ENCODE data around the gene TAL1. TPM values are rescaled to one million over a fixed set of nuclear protein-coding genes. Genes with fewer than 3 reads are reported as not detected.

Gene TAL1
- polyA plus RNA-seq, 3 donors = 0.50 TPM; not detected in 2

DNA sequence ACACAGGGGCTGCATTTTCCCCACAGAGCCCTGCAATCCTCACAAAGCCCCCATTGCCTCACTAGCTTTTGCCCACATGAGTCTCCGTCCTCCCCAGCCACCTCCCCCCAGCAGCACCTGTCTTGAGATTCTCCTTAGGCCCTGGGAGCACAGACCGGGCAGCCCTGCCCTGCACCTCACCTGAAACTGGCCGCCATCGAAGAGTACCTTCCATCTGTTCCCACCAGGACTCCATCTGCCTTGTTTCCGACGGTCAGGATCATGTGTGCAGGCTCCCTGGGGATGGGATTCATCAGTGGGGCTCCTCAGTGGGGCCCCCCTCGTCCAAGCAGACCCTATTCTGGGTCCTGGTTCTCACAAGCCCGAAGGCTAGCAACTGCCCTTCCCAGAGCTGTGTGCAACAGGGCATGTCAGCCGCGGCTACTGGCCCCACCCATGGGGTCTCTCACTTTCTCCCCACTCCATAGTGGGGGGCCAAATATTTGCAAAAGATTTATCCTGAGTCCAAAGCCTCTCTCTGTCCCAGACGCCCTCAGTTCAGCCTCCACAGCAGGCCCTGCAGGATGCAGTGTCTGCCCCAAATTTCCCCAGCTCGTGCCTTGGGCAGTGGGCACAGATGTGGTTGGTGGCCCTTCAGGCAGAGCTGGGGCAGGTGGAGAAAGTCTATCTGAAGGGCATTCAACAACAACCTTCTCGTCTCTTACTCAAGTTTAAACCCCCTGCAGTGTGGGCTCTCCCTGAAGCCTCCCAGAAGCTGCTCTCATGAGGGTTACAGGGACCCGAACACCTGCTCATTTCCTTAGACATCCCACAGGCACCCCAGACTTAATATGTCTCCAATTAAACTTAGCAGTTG, 47.0 kb downstream of the TAL1 start:
- peaks cover 8 to 25% (median 13%) of the 10 kb centered on the region in 3 donors for H3K27me3 Mint-ChIP-seq (ENCODE audit: low read depth in 3 of 3)
- Histone ChIP-seq H3K36me3 (replicated peaks in 1 of 2; ENCODE audit: control insufficient read depth in 1 of 2, insufficient read depth in 2 of 2, low read length in 2 of 2) (no peaks in the 10 kb centered on the region), H3K4me3 (replicated peaks in 1 of 3; ENCODE audit: low read depth in 2 of 3, low read length in 3 of 3) (no peak overlapping the region), H3K4me2 (replicated peaks; ENCODE audit: extremely low read depth, low read length, poor library complexity, severe bottlenecking) (no peak overlapping the region), H3K27me3 (ENCODE audit: control insufficient read depth in 2 of 2, insufficient read depth in 2 of 2, low read length in 2 of 2) (peaks cover 0 to 8% of the 10 kb centered on the region in 2 donors), H2AFZ (ENCODE audit: insufficient read depth, low read depth, low read length, poor library complexity, severe bottlenecking) (no peak overlapping the region), H3K4me1 (ENCODE audit: control insufficient read depth in 1 of 2, insufficient read depth in 2 of 2, low read length in 2 of 2) (no peaks in the 10 kb centered on the region), H3K79me2 (ENCODE audit: insufficient read depth, low read length) (no peaks in the 10 kb centered on the region), H3K27ac (ENCODE audit: low read depth in 1 of 2, low read length in 2 of 2) (no peak overlapping the region), H3K9ac (ENCODE audit: insufficient read depth, low read length, poor library complexity, severe bottlenecking) (no peak overlapping the region), H3K9me3 (replicated peaks in 1 of 2; ENCODE audit: control insufficient read depth in 1 of 2, insufficient read depth in 1 of 2, low read length in 2 of 2) (no peaks in the 10 kb centered on the region), H4K20me1 (ENCODE audit: insufficient read depth, low read length) (no peaks in the 10 kb centered on the region)
- DNase-seq = no peak
- peaks cover 0 to 5% (median 0%) of the 10 kb centered on the region in 7 donors for H3K9me3 Mint-ChIP-seq
- TF ChIP-seq, protein P1, sequence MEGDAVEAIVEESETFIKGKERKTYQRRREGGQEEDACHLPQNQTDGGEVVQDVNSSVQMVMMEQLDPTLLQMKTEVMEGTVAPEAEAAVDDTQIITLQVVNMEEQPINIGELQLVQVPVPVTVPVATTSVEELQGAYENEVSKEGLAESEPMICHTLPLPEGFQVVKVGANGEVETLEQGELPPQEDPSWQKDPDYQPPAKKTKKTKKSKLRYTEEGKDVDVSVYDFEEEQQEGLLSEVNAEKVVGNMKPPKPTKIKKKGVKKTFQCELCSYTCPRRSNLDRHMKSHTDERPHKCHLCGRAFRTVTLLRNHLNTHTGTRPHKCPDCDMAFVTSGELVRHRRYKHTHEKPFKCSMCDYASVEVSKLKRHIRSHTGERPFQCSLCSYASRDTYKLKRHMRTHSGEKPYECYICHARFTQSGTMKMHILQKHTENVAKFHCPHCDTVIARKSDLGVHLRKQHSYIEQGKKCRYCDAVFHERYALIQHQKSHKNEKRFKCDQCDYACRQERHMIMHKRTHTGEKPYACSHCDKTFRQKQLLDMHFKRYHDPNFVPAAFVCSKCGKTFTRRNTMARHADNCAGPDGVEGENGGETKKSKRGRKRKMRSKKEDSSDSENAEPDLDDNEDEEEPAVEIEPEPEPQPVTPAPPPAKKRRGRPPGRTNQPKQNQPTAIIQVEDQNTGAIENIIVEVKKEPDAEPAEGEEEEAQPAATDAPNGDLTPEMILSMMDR (IDR thresholded peaks at IDR 0.05) = no peak
- H3K4me1 Mint-ChIP-seq = peaks cover 2% of the 10 kb centered on the region
- 97% methylated on average over 8 of the region's 14 CpGs for WGBS (ENCODE audit: insufficient coverage)
- no peak overlapping the region for H3K4me3 Mint-ChIP-seq
- H3K27ac Mint-ChIP-seq = no peak overlapping the region
- intact Hi-C loops (cut with micrococcal nuclease) = no loop called here
- no peaks in the 10 kb centered on the region for H3K36me3 Mint-ChIP-seq

DNA sequence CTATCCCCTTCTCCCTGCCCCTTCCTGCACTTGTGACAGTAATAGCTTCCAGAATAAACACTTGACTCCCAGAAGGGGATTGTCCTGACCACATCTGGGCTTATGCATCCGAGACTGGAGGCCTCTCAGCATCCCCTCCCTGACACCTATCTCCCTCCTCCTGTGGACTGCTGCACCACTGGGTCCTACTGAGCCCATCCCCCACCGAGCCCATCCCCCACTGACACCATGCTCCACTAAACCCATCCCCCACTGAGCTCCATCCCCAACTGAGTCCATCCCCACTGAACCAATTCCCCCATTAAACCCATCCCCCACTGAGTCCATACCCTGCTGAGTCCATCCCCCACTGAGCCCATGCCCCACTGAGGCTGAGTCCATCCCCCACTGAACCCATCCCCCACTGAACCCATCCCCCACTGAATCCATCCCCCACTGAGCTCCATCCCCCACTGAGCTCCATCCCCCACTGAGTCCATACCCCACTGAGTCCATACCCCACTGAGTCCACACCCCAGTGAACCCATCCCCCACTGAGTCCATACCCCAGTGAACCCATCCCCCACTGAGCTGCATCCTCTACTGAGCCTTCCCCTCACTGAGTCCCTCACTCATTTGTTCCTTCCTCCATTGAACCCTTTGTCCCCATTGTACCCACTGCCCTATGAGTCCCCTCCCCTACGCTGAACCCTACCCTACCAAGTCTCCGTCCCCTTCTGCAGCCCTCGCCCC, 47.8 kb downstream of the TAL1 start:
- Histone ChIP-seq H3K79me2 (ENCODE audit: insufficient read depth, low read length) (no peaks in the 10 kb centered on the region), H3K27me3 (ENCODE audit: control insufficient read depth in 2 of 2, insufficient read depth in 2 of 2, low read length in 2 of 2) (peaks cover 0 to 13% of the 10 kb centered on the region in 2 donors), H3K4me3 (replicated peaks in 1 of 3; ENCODE audit: low read depth in 2 of 3, low read length in 3 of 3) (no peak overlapping the region), H3K4me2 (replicated peaks; ENCODE audit: extremely low read depth, low read length, poor library complexity, severe bottlenecking) (no peak overlapping the region), H3K4me1 (ENCODE audit: control insufficient read depth in 1 of 2, insufficient read depth in 2 of 2, low read length in 2 of 2) (peaks cover 5 to 7% of the 10 kb centered on the region in 2 donors), H4K20me1 (ENCODE audit: insufficient read depth, low read length) (no peaks in the 10 kb centered on the region), H3K27ac (ENCODE audit: low read depth in 1 of 2, low read length in 2 of 2) (no peak overlapping the region), H3K36me3 (replicated peaks in 1 of 2; ENCODE audit: control insufficient read depth in 1 of 2, insufficient read depth in 2 of 2, low read length in 2 of 2) (no peaks in the 10 kb centered on the region), H3K9ac (ENCODE audit: insufficient read depth, low read length, poor library complexity, severe bottlenecking) (no peak overlapping the region), H3K9me3 (replicated peaks in 1 of 2; ENCODE audit: control insufficient read depth in 1 of 2, insufficient read depth in 1 of 2, low read length in 2 of 2) (no peaks in the 10 kb centered on the region), H2AFZ (ENCODE audit: insufficient read depth, low read depth, low read length, poor library complexity, severe bottlenecking) (no peak overlapping the region)
- Mint-ChIP-seq H3K27me3 (ENCODE audit: low read depth in 3 of 3) (peaks cover 11 to 27% (median 12%) of the 10 kb centered on the region in 3 donors), H3K9me3 (peaks cover 0 to 5% (median 0%) of the 10 kb centered on the region in 7 donors), H3K36me3 (no peaks in the 10 kb centered on the region), H3K4me3 (no peak overlapping the region), H3K27ac (no peak overlapping the region), H3K4me1 (peaks cover 7% of the 10 kb centered on the region)
- no peak for DNase-seq
- TF ChIP-seq, protein P1 (IDR thresholded peaks at IDR 0.05) = no peak
- intact Hi-C loops (cut with micrococcal nuclease) = no loop called here
- 97% methylated on average over 5 of the region's 5 CpGs for WGBS (ENCODE audit: insufficient coverage)
